Keratinocyte (primary cell): ENCODE measurements around the gene AP2A1.

ENCODE experiments used
- CTCF ChIP-seq, 3 experiments: IDR thresholded peaks in 1 of 3; conservative IDR thresholded peaks in 1 of 3; optimal IDR thresholded peaks in 1 of 3; 2 replicates in 2 of 3; 3 replicates in 1 of 3; pipeline versions ENCODE3 to v1.5.1; 2011; ENCODE audit warnings: low read length in 3 of 3, mild to moderate bottlenecking in 3 of 3, moderate library complexity in 2 of 3, control low read depth in 1 of 3, inconsistent platforms in 1 of 3; ENCODE audit not compliant: insufficient read depth in 2 of 3; ENCODE audit errors: extremely low read depth in 1 of 3
- EZH2 ChIP-seq: IDR thresholded peaks from one replicate; pipeline ENCODE4 v1.6.1; 2012; ENCODE audit warnings: inconsistent platforms, mild to moderate bottlenecking, low read length, moderate library complexity

GRCh38 chr19:49761249-49761624 lies 5.6 kb upstream of the AP2A1 start:
- TF ChIP-seq CTCF (optimal IDR thresholded peaks at IDR 0.05 in 1 of 3, IDR thresholded peaks at IDR 0.05 in 1 of 3, conservative IDR thresholded peaks at IDR 0.05 in 1 of 3; ENCODE audit: extremely low read depth in 1 of 3, insufficient read depth in 2 of 3, low read length in 3 of 3) (no peak), EZH2 (no peak)
